ENCODE data around the gene NFE2. TPM values are rescaled to one million over a fixed set of nuclear protein-coding genes. Genes with fewer than 3 reads are reported as not detected.
"Not testable (repeated sequence)": the region's sequence is repeated elsewhere in the genome, so short reads cannot be mapped to it uniquely, and the experiment has no call there.

Gene NFE2
- total and polyA plus RNA-seq, 9 donors: 1.1 to 3.3 (median 2.3) TPM

GRCh38 chr12:54294953-54295566, 5.8 kb downstream of the NFE2 start:
- no peaks in the 10 kb centered on the region for H3K36me3 ChIP-seq (ENCODE audit: control insufficient read depth, insufficient read depth, low read length)
- peaks cover 2% of the 10 kb centered on the region for H3K4me1 ChIP-seq (ENCODE audit: control insufficient read depth, insufficient read depth, low read length)
- DNase-seq: no peak
- H3K27ac ChIP-seq (ENCODE audit: low read length): no peak overlapping the region
- 71% methylated on average over 7 of the region's 9 CpGs for WGBS (ENCODE audit: insufficient coverage)
- H3K27me3 ChIP-seq (ENCODE audit: control insufficient read depth, insufficient read depth, low read length): peaks cover 13% of the 10 kb centered on the region
- no peaks in the 10 kb centered on the region for H3K9me3 ChIP-seq (replicated peaks; ENCODE audit: control insufficient read depth, low read depth, low read length)
- no peak overlapping the region for H3K4me3 ChIP-seq (ENCODE audit: low read length)

- no peak overlapping the region for H3K27ac ChIP-seq (ENCODE audit: low read length)
- WGBS (ENCODE audit: insufficient coverage): 69% methylated on average over 2 of the region's 9 CpGs
- H3K27me3 ChIP-seq (ENCODE audit: control insufficient read depth, insufficient read depth, low read length): peaks cover 8% of the 10 kb centered on the region
- DNase-seq: no peak
- no peaks in the 10 kb centered on the region for H3K4me1 ChIP-seq (ENCODE audit: control insufficient read depth, insufficient read depth, low read length)
- H3K36me3 ChIP-seq (ENCODE audit: control insufficient read depth, insufficient read depth, low read length): no peaks in the 10 kb centered on the region
- H3K4me3 ChIP-seq (ENCODE audit: low read length): no peak overlapping the region
- H3K9me3 ChIP-seq (replicated peaks; ENCODE audit: control insufficient read depth, low read depth, low read length): no peaks in the 10 kb centered on the region
These were observed 6.5 kb downstream of the NFE2 start for GRCh38 chr12:54294152-54294952.

- Histone ChIP-seq H3K27ac (ENCODE audit: low read length) (no peak overlapping the region), H3K36me3 (ENCODE audit: control insufficient read depth, insufficient read depth, low read length) (peaks cover 5% of the 10 kb centered on the region), H3K27me3 (ENCODE audit: control insufficient read depth, insufficient read depth, low read length) (peaks cover 2% of the 10 kb centered on the region), H3K9me3 (replicated peaks; ENCODE audit: control insufficient read depth, low read depth, low read length) (no peaks in the 10 kb centered on the region), H3K4me3 (ENCODE audit: low read length) (no peak overlapping the region), H3K4me1 (ENCODE audit: control insufficient read depth, insufficient read depth, low read length) (no peaks in the 10 kb centered on the region)
- WGBS (ENCODE audit: insufficient coverage): 96% methylated on average over 5 of the region's 7 CpGs
- no peak for DNase-seq
These were observed 7.9 kb downstream of the NFE2 start for GRCh38 chr12:54292931-54293241.

GRCh38 chr12:54292083-54292930, 8.5 kb downstream of the NFE2 start:
- Histone ChIP-seq H3K27ac (ENCODE audit: low read length) (no peak overlapping the region), H3K27me3 (ENCODE audit: control insufficient read depth, insufficient read depth, low read length) (no peaks in the 10 kb centered on the region), H3K9me3 (replicated peaks; ENCODE audit: control insufficient read depth, low read depth, low read length) (no peaks in the 10 kb centered on the region), H3K36me3 (ENCODE audit: control insufficient read depth, insufficient read depth, low read length) (peaks cover 11% of the 10 kb centered on the region), H3K4me1 (ENCODE audit: control insufficient read depth, insufficient read depth, low read length) (peaks cover 4% of the 10 kb centered on the region), H3K4me3 (ENCODE audit: low read length) (no peak overlapping the region)
- no peak for DNase-seq
- 89% methylated on average over 25 of the region's 30 CpGs for WGBS (ENCODE audit: insufficient coverage)

GRCh38 chr12:54287261-54288157, 13.3 kb downstream of the NFE2 start:
- Histone ChIP-seq H3K36me3 (ENCODE audit: control insufficient read depth, insufficient read depth, low read length) (peaks cover 45% of the 10 kb centered on the region), H3K4me1 (ENCODE audit: control insufficient read depth, insufficient read depth, low read length) (peaks cover 26% of the 10 kb centered on the region), H3K27me3 (ENCODE audit: control insufficient read depth, insufficient read depth, low read length) (no peaks in the 10 kb centered on the region), H3K9me3 (replicated peaks; ENCODE audit: control insufficient read depth, low read depth, low read length) (no peaks in the 10 kb centered on the region), H3K4me3 (ENCODE audit: low read length) (no peak overlapping the region), H3K27ac (ENCODE audit: low read length) (peak overlapping the region; percentile 9)
- peak; percentile 86 for DNase-seq
- WGBS (ENCODE audit: insufficient coverage): 71% methylated on average over 5 of the region's 8 CpGs

- H3K4me3 ChIP-seq (ENCODE audit: low read length): no peak overlapping the region
- peaks cover 55% of the 10 kb centered on the region for H3K36me3 ChIP-seq (ENCODE audit: control insufficient read depth, insufficient read depth, low read length)
- peaks cover 33% of the 10 kb centered on the region for H3K4me1 ChIP-seq (ENCODE audit: control insufficient read depth, insufficient read depth, low read length)
- H3K9me3 ChIP-seq (replicated peaks; ENCODE audit: control insufficient read depth, low read depth, low read length): no peaks in the 10 kb centered on the region
- no peaks in the 10 kb centered on the region for H3K27me3 ChIP-seq (ENCODE audit: control insufficient read depth, insufficient read depth, low read length)
- 62% methylated on average over 3 of the region's 12 CpGs for WGBS (ENCODE audit: insufficient coverage)
- no peak for DNase-seq
- peak overlapping the region; percentile 22 for H3K27ac ChIP-seq (ENCODE audit: low read length)
These were observed 14.5 kb downstream of the NFE2 start for GRCh38 chr12:54286042-54287030.

GRCh38 chr12:54285150-54286041, 15.4 kb downstream of the NFE2 start:
- WGBS (ENCODE audit: insufficient coverage): 42% methylated on average over 1 of the region's 5 CpGs
- Histone ChIP-seq H3K4me3 (ENCODE audit: low read length) (no peak overlapping the region), H3K4me1 (ENCODE audit: control insufficient read depth, insufficient read depth, low read length) (peaks cover 33% of the 10 kb centered on the region), H3K27ac (ENCODE audit: low read length) (no peak overlapping the region), H3K36me3 (ENCODE audit: control insufficient read depth, insufficient read depth, low read length) (peaks cover 56% of the 10 kb centered on the region), H3K9me3 (replicated peaks; ENCODE audit: control insufficient read depth, low read depth, low read length) (no peaks in the 10 kb centered on the region), H3K27me3 (ENCODE audit: control insufficient read depth, insufficient read depth, low read length) (no peaks in the 10 kb centered on the region)
- no peak for DNase-seq

GRCh38 chr12:54284070-54284780, 16.6 kb downstream of the NFE2 start:
- DNase-seq; H3K27ac ChIP-seq (ENCODE audit: low read length); H3K4me3 ChIP-seq (ENCODE audit: low read length); H3K9me3 ChIP-seq (replicated peaks; ENCODE audit: control insufficient read depth, low read depth, low read length); H3K27me3 ChIP-seq (ENCODE audit: control insufficient read depth, insufficient read depth, low read length): not testable (repeated sequence)
- peaks cover 33% of the 10 kb centered on the region for H3K4me1 ChIP-seq (ENCODE audit: control insufficient read depth, insufficient read depth, low read length)
- peaks cover 56% of the 10 kb centered on the region for H3K36me3 ChIP-seq (ENCODE audit: control insufficient read depth, insufficient read depth, low read length)
- no CpG with 5 or more reads among the region's 2 CpGs for WGBS (ENCODE audit: insufficient coverage)

Data from muscle of leg (tissue), 11 donors.